PC-3 (cell line): ENCODE results near the gene PCDHGB5.

Experiments
- CTCF ChIP-seq: fragments of 300-600 bp; sonication (generic); conservative IDR thresholded peaks from 2 replicates; pipeline ENCODE4 v1.5.1; 2017; ENCODE audit warnings: antibody characterized with exemption, low read depth, mild to moderate bottlenecking, low read length
- EZH2 ChIP-seq: fragments of 300-600 bp; sonication (generic); IDR thresholded peaks from one replicate; pipeline ENCODE4 v1.6.1; 2017; ENCODE audit warnings: antibody characterized with exemption, mild to moderate bottlenecking, low read length; ENCODE audit not compliant: unreplicated experiment

GRCh38 chr5:141366016-141366896, 31.5 kb upstream of the PCDHGB5 start:
- TF ChIP-seq CTCF, result no peak
- no peak for TF ChIP-seq EZH2
